Uterus (tissue), 4 donors: Measurements from ENCODE around the gene PTDSS2. TPM values are rescaled to one million over a fixed set of nuclear protein-coding genes. Genes with fewer than 3 reads are reported as not detected.

ENCODE experiments used
- DNase-seq, 2 donors: peaks; one replicate each; pipeline ENCODE4 v3.0.0-alpha.2; 2019 to 2020
- H3K27ac ChIP-seq, 2 donors: fragments of 200-600 bp; sonication (generic); 1 replicate in 1 of 2; 2 replicates in 1 of 2; pipeline ENCODE4 v1.5.1; 2016 to 2018
- H3K27me3 ChIP-seq, 2 donors: fragments of 200-600 bp; sonication (generic); one replicate each; pipeline ENCODE4 v1.5.1; 2018 to 2019; ENCODE audit warnings: control low read depth in 1 of 2
- H3K36me3 ChIP-seq, 2 donors: fragments of 200-600 bp; sonication (generic); one replicate each; pipeline ENCODE4 v1.5.1; 2019; ENCODE audit warnings: control low read depth in 1 of 2
- H3K4me1 ChIP-seq, 2 donors: fragments of 200-600 bp; sonication (generic); one replicate each; pipeline ENCODE4 v1.5.1; 2018 to 2019; ENCODE audit warnings: control low read depth in 1 of 2
- H3K4me3 ChIP-seq, 2 donors: fragments of 200-600 bp; sonication (generic); 1 replicate in 1 of 2; 2 replicates in 1 of 2; pipeline ENCODE4 v1.5.1; 2018 to 2019; ENCODE audit warnings: mild to moderate bottlenecking in 1 of 2
- H3K9me3 ChIP-seq, 2 donors: fragments of 200-600 bp; sonication (generic); one replicate each; pipeline ENCODE4 v1.5.1; 2019; ENCODE audit warnings: control low read depth in 1 of 2
- POLR2A ChIP-seq, 2 donors: fragments of 450-650 bp; IDR thresholded peaks; one replicate each; pipeline ENCODE4 v1.6.1; 2016; ENCODE audit warnings: antibody characterized with exemption in 2 of 2, mild to moderate bottlenecking in 1 of 2, moderate library complexity in 1 of 2
- intact Hi-C: fragments of 100-400 bp; cut with DNase I; formaldehyde crosslinking; loops from one replicate; pipeline ENCODE4 v1.15.1; 2023; ENCODE audit warnings: low total_unique reads
- total RNA-seq, 4 donors: library from RNA; depleted of rRNA in 3 of 4; stranded (reverse); fragments of >200 nt in 3 of 4; gene quantifications; one replicate each; pipeline versions ENCODE4 v1.1.0 to v1.2.4, GENCODE V29; 2014 to 2023
- TF ChIP-seq, protein P1 (sequence below), 4 experiments: fragments of 200-600 bp in 2 of 4; fragments of 450-650 bp in 2 of 4; sonication (generic) in 2 of 4; IDR thresholded peaks; one replicate each; pipeline ENCODE4 v1.5.1; 2016 to 2019; ENCODE audit warnings: antibody characterized with exemption in 4 of 4, mild to moderate bottlenecking in 2 of 4, moderate library complexity in 1 of 4
- donor health status: DM: yes; HTN: yes; CAD: no.

The PTDSS2 gene
- total RNA-seq, 4 donors from 2014 or later: 20.7 to 43.7 (median 22.8) TPM

DNA sequence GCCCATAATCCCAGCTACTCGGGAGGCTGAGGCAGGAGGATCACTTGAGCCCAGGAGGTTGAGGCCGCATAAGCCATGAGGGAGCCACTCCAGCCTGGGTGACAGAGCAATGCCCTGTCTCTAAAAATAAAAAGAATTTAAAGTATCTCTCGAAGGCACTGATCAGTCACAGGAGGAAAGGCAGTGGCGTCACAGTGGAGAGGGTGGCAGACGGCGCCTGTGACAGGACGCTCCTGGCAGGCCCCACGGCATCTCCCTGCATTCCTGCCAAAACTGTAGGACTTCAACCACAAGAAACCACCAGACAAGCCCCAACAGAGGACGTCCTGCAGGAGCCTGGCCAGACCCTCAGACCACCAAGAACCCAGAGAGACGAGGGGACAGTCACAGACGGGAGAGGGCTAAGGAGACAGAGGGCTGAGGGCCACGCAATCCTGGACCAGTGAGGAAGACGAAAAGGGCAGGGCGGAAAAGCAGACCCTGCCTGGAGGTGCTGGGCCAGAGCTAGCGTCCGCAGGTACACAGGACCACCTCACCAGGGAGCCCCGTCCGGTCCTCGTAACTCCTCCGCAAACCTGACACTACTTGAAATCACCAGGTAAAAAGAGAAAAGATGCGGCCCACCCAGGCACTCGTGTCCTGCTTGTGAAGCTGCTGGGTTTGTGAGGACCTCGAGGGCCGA, 51.1 kb downstream of the PTDSS2 start:
- Histone ChIP-seq H3K36me3 (no peaks in the 10 kb centered on the region), H3K9me3 (no peaks in the 10 kb centered on the region), H3K4me3 (no peak overlapping the region), H3K4me1 (peaks cover 0 to 20% of the 10 kb centered on the region in 2 donors), H3K27ac (no peak overlapping the region), H3K27me3 (no peaks in the 10 kb centered on the region)
- intact Hi-C loops: no loop called here
- no peak for TF ChIP-seq POLR2A (IDR thresholded peaks at IDR 0.05)
- no peak for DNase-seq

DNA sequence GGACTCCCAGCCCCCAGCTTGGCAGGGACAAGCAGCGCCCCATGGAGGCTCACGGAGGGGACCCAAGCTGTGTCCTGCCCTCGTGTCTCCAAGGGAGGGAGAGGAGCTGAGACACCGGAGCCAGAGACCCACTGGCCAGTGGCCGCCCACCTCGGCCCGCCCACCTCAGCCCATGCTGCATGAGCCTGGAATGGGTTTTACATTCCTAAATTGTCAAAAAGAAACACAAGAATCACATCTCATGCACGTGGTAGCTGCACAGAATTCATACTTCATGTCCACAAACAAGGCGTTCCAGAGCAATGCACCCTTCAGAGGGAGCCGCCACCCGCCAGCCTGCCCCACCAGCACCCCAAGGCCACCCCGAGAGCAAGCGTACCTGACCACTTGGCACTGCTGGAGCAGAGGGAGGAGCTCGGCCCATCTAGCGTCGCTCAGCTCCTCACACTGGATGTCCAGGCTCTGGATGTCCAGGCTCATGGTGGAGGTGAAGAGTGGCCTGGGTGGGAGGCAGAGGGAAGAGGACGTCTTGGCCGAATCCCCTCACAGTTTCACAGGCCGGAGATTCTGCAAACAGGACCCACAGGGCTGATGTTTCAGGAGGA, 51.7 kb downstream of the PTDSS2 start:
- Histone ChIP-seq H3K4me1 (peaks cover 0 to 20% of the 10 kb centered on the region in 2 donors), H3K27ac (no peak overlapping the region), H3K36me3 (no peaks in the 10 kb centered on the region), H3K4me3 (no peak overlapping the region), H3K27me3 (no peaks in the 10 kb centered on the region), H3K9me3 (no peaks in the 10 kb centered on the region)
- TF ChIP-seq, protein P1, sequence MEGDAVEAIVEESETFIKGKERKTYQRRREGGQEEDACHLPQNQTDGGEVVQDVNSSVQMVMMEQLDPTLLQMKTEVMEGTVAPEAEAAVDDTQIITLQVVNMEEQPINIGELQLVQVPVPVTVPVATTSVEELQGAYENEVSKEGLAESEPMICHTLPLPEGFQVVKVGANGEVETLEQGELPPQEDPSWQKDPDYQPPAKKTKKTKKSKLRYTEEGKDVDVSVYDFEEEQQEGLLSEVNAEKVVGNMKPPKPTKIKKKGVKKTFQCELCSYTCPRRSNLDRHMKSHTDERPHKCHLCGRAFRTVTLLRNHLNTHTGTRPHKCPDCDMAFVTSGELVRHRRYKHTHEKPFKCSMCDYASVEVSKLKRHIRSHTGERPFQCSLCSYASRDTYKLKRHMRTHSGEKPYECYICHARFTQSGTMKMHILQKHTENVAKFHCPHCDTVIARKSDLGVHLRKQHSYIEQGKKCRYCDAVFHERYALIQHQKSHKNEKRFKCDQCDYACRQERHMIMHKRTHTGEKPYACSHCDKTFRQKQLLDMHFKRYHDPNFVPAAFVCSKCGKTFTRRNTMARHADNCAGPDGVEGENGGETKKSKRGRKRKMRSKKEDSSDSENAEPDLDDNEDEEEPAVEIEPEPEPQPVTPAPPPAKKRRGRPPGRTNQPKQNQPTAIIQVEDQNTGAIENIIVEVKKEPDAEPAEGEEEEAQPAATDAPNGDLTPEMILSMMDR (IDR thresholded peaks at IDR 0.05): no peak
- no peak for TF ChIP-seq POLR2A (IDR thresholded peaks at IDR 0.05)
- intact Hi-C loops: no loop called here
- no peak for DNase-seq

DNA sequence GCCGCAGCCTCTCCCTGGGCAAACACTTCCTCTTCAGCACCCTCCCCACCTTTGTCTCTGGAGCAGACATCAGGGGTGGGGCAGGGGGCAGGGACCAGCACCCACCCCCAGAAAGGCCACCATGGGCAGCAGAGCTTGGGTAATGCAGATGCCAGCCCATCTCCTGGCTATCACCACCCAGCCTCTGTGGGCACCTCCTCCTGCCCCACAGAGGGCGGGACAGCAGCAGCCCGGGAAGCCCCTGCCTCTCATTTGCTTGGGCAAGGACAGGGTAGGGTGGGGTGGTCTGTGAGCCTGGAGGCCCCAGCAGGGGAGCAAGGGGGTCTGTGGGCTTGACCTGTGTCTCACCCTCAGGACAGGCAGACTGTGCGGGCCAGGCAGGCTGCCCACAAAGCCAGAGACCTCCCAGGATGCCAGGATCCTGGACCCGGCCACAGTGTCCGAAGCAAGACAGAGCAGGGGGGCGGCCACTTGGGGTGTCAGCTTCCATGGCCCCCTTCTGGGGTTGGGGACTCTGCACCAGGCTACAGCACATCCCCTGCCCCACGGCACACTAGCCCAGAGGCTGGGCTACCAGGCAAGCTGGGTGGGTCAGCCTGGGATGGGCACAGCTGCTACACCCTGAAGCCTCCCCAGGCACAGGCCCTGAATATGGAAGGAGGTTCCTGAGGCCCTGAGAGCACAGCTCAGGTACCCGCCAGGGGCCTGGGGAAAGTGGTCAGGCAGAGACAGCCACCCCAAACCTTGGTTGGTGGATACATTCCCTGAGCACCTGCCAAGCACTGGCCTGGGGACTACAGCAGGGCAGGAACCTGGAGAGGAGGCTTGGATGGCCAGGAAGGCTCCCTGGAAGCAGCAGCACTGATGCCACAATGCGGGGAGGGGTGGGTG, 52.5 kb downstream of the PTDSS2 start:
- DNase-seq: peak; percentile 22
- H3K27me3 ChIP-seq: no peaks in the 10 kb centered on the region
- H3K27ac ChIP-seq: peak overlapping the region; percentile 24 to 65
- H3K4me1 ChIP-seq: peaks cover 0 to 20% of the 10 kb centered on the region in 2 donors
- TF ChIP-seq, protein P1 (IDR thresholded peaks at IDR 0.05): no peak
- TF ChIP-seq POLR2A (IDR thresholded peaks at IDR 0.05): no peak
- no peaks in the 10 kb centered on the region for H3K36me3 ChIP-seq
- H3K4me3 ChIP-seq: no peak overlapping the region
- intact Hi-C loops: no loop called here
- no peaks in the 10 kb centered on the region for H3K9me3 ChIP-seq

DNA sequence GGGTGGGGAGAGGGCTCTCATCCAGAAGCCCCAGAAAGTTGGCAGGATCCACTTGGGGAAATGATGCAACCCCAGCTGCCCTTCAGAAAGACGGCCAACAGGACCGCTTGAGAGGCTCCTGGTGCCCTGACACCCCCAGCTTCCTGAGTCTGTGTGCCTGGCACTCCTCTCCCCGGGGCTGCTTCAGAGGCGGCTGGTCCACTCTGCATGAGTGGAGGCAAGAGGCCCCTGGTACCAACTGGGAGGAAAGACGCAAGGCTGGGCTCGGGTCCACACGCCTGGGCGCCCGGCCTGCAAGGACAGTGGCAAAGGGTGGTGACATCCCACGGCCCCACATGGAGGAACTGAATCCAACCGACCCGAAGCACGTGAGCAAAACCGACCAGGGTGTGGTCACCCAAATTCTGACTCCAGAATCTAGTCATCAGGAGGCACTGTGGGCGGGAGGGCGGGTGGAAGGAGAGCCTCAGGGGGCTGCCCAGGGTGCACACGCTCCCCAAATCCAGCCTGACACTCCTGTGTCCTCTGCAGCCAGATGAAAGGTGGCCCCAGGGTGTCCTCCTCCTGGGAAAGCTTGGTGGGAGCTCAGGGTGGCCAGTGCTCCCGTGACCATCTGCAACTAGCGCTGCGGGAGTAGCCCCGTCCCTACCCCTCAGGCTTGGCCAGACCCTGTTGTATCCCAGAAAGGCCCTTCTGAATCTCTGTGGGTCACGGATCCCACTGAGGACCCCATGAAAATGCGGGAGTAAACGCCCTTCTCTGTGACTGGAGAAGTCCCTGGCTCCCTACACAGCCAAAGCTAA, 53.3 kb downstream of the PTDSS2 start:
- DNase-seq: peak; percentile 44 to 47
- TF ChIP-seq POLR2A (IDR thresholded peaks at IDR 0.05): no peak
- TF ChIP-seq, protein P1 (IDR thresholded peaks at IDR 0.05): no peak
- H3K36me3 ChIP-seq: no peaks in the 10 kb centered on the region
- no peaks in the 10 kb centered on the region for H3K9me3 ChIP-seq
- peak overlapping the region; percentile 37 to 52 for H3K4me3 ChIP-seq
- peak overlapping the region; percentile 65 to 73 for H3K27ac ChIP-seq
- no peaks in the 10 kb centered on the region for H3K27me3 ChIP-seq
- peaks cover 0 to 20% of the 10 kb centered on the region in 2 donors for H3K4me1 ChIP-seq
- intact Hi-C loops: no loop called here
